Keratinocyte (primary cell): ENCODE measurements around the gene INO80D. TPM values are rescaled to one million over a fixed set of nuclear protein-coding genes. Genes with fewer than 3 reads are reported as not detected.

Experiments
- DNase-seq: peaks from one replicate; pipeline ENCODE4 v3.0.0-alpha.2; 2011; ENCODE audit warnings: low read depth, missing footprints, low spot score
- FAIRE-seq: peaks from 2 replicates; lab custom pipeline; 2011; peaks lifted over from hg19 to GRCh38; lab: Jason Lieb, UNC
- H2AFZ ChIP-seq: 2 replicates; pipeline ENCODE4 v1.6.0; 2012; ENCODE audit warnings: low read length, control low read depth, inconsistent platforms; ENCODE audit not compliant: control insufficient read depth
- H3K27ac ChIP-seq: 2 replicates; pipeline ENCODE4 v1.5.1; 2011; ENCODE audit warnings: low read length; ENCODE audit not compliant: control insufficient read depth, insufficient read depth
- H3K27me3 ChIP-seq: 3 replicates; pipeline ENCODE4 v1.6.0; 2011; ENCODE audit warnings: low read length; ENCODE audit not compliant: control insufficient read depth, insufficient read depth; ENCODE audit errors: extremely low read depth
- H3K36me3 ChIP-seq, 2 experiments: 2 replicates in 1 of 2; 3 replicates in 1 of 2; pipeline ENCODE4 v1.5.1; 2011; ENCODE audit warnings: low read length in 2 of 2, mild to moderate bottlenecking in 1 of 2; ENCODE audit not compliant: control insufficient read depth in 2 of 2, insufficient read depth in 2 of 2; ENCODE audit errors: extremely low read depth in 1 of 2
- H3K4me1 ChIP-seq: 3 replicates; pipeline ENCODE4 v1.5.1; 2011; ENCODE audit warnings: low read length; ENCODE audit not compliant: control insufficient read depth, insufficient read depth; ENCODE audit errors: extremely low read depth
- H3K4me2 ChIP-seq: 3 replicates; pipeline ENCODE4 v1.6.0; 2011; ENCODE audit warnings: low read depth, low read length; ENCODE audit not compliant: control insufficient read depth, insufficient read depth; ENCODE audit errors: extremely low read depth
- H3K4me3 ChIP-seq, 3 experiments: fragments of 200-600 bp in 1 of 3; sonication (generic) in 1 of 3; 2 replicates in 2 of 3; 3 replicates in 1 of 3; pipeline ENCODE4 v1.5.1; 2011 to 2016; ENCODE audit warnings: low read length in 3 of 3, mild to moderate bottlenecking in 3 of 3, control low read depth in 2 of 3, inconsistent platforms in 1 of 3, low read depth in 1 of 3, mixed read lengths in 1 of 3, mixed run types in 1 of 3, moderate library complexity in 1 of 3; ENCODE audit not compliant: control insufficient read depth in 2 of 3, insufficient read depth in 2 of 3; ENCODE audit errors: extremely low read depth in 1 of 3
- H3K79me2 ChIP-seq: 2 replicates; pipeline ENCODE4 v1.6.0; 2012; ENCODE audit warnings: low read length; ENCODE audit not compliant: control insufficient read depth, insufficient read depth
- H3K9ac ChIP-seq: 3 replicates; pipeline ENCODE4 v1.6.0; 2011; ENCODE audit warnings: low read length; ENCODE audit not compliant: control insufficient read depth, insufficient read depth; ENCODE audit errors: extremely low read depth
- H3K9me1 ChIP-seq: 3 replicates; pipeline ENCODE4 v1.6.0; 2011; ENCODE audit warnings: low read length; ENCODE audit not compliant: control insufficient read depth, insufficient read depth; ENCODE audit errors: extremely low read depth
- H3K9me3 ChIP-seq: 2 replicates; pipeline ENCODE4 v1.5.1; 2012; ENCODE audit warnings: low read depth, low read length; ENCODE audit not compliant: control insufficient read depth
- H4K20me1 ChIP-seq: 3 replicates; pipeline ENCODE4 v1.6.0; 2011; ENCODE audit warnings: low read length; ENCODE audit not compliant: control insufficient read depth, insufficient read depth; ENCODE audit errors: extremely low read depth
- CTCF ChIP-seq, 3 experiments: IDR thresholded peaks in 1 of 3; conservative IDR thresholded peaks in 1 of 3; optimal IDR thresholded peaks in 1 of 3; 2 replicates in 2 of 3; 3 replicates in 1 of 3; pipeline versions ENCODE3 to v1.5.1; 2011; ENCODE audit warnings: low read length in 3 of 3, mild to moderate bottlenecking in 3 of 3, moderate library complexity in 2 of 3, control low read depth in 1 of 3, inconsistent platforms in 1 of 3; ENCODE audit not compliant: insufficient read depth in 2 of 3; ENCODE audit errors: extremely low read depth in 1 of 3
- EZH2 ChIP-seq: IDR thresholded peaks from one replicate; pipeline ENCODE4 v1.6.1; 2012; ENCODE audit warnings: inconsistent platforms, mild to moderate bottlenecking, low read length, moderate library complexity
- dilution Hi-C: fragments of 300-500 bp; cut with MboI; formaldehyde crosslinking; loops from one replicate; pipeline ENCODE4 v1.7.0; 2020; ENCODE audit warnings: low sequenced_read_pairs; ENCODE audit not compliant: extremely low pct_ligation_motif_present
- polyA plus RNA-seq, 5 experiments: library from polyadenylated mRNA; depleted of rRNA in 3 of 5; stranded (reverse) in 3 of 5; stranded (forward) in 1 of 5; unstranded in 1 of 5; fragments of >200 nt; gene quantifications; 1 replicate in 1 of 5; 2 replicates in 3 of 5; 3 replicates in 1 of 5; pipeline versions ENCODE4 v1.2.1 to v1.2.3, GENCODE V29; 2011 to 2012; ENCODE audit warnings: missing spikeins in 2 of 5, low read depth in 1 of 5, low replicate concordance in 1 of 5

Gene INO80D
- polyA plus RNA-seq, 1 donor (not counting 4 experiments of a cell fraction or from before 2014, with no cell fraction given), result 4.1 TPM

DNA sequence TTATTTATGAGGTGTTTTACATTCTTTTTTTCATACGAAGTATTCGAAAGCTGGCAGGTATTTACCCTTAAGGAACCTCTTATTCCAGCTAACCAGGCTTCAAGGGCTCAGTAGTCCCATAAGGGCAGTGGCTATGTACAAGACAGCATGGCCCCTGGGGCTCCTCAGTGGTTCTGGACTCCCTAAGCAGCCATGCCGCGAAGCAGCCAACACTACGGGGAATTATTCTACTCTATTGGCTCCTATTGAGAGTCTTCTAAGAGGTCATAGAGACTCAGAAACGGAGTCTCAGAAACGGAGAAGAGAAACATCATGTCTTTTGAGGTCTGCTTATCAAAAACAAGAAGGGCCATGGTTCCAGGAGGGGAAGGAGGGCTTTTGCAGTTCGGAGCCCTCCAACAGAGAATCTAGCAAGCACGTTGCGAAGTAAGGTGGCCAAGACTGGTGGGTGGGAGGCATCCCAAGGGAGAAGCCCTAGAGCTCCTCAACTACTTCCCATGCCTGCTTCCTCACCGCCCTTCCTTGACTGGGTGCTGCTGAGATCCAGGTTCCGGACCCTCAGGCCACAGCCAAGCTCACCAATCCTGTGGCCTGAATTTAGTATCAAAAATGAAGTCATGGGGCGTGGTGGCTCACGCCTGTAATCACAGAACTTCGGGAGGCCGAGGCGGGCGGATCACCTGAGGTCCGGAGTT lies 109.7 kb downstream of the INO80D start:
- no peak for FAIRE-seq

GRCh38 chr2:205975082-205975949 lies 110.7 kb downstream of the INO80D start:
- FAIRE-seq (no peak), DNase-seq (no peak)
- no peaks in the 10 kb centered on the region for H3K79me2 ChIP-seq
- no peak overlapping the region for H3K27ac ChIP-seq
- no peak overlapping the region for H3K9ac ChIP-seq
- H3K36me3 ChIP-seq, result no peaks in the 10 kb centered on the region
- H3K27me3 ChIP-seq, result no peaks in the 10 kb centered on the region
- no peaks in the 10 kb centered on the region for H3K4me1 ChIP-seq
- no peak overlapping the region for H3K4me3 ChIP-seq
- H3K9me1 ChIP-seq, result no peaks in the 10 kb centered on the region
- H3K4me2 ChIP-seq, result no peak overlapping the region
- TF ChIP-seq EZH2, result no peak
- TF ChIP-seq CTCF (optimal IDR thresholded peaks at IDR 0.05 in 1 of 3, IDR thresholded peaks at IDR 0.05 in 1 of 3, conservative IDR thresholded peaks at IDR 0.05 in 1 of 3; ENCODE audit: extremely low read depth in 1 of 3, insufficient read depth in 2 of 3, low read length in 3 of 3), result no peak
- H3K9me3 ChIP-seq, result no peaks in the 10 kb centered on the region
- H2AFZ ChIP-seq, result no peak overlapping the region
- H4K20me1 ChIP-seq, result no peaks in the 10 kb centered on the region
- dilution Hi-C loops, result no loop called here

More for the DNA sequence above, 109.7 kb downstream of the INO80D start:
- Histone ChIP-seq H3K4me3 (no peak overlapping the region), H4K20me1 (no peaks in the 10 kb centered on the region), H3K9me3 (no peaks in the 10 kb centered on the region), H3K36me3 (no peaks in the 10 kb centered on the region), H3K9ac (no peak overlapping the region), H3K4me1 (no peaks in the 10 kb centered on the region), H3K4me2 (no peak overlapping the region), H3K27ac (no peak overlapping the region), H3K9me1 (no peaks in the 10 kb centered on the region), H3K27me3 (no peaks in the 10 kb centered on the region), H2AFZ (no peak overlapping the region), H3K79me2 (no peaks in the 10 kb centered on the region)
- dilution Hi-C loops, result no loop called here
- TF ChIP-seq CTCF (optimal IDR thresholded peaks at IDR 0.05 in 1 of 3, IDR thresholded peaks at IDR 0.05 in 1 of 3, conservative IDR thresholded peaks at IDR 0.05 in 1 of 3; ENCODE audit: extremely low read depth in 1 of 3, insufficient read depth in 2 of 3, low read length in 3 of 3) (no peak), EZH2 (no peak)
- DNase-seq, result no peak
